DND-41 (cell line): Measurements from ENCODE around the gene CFLAR.
A peak's percentile ranks its signal among the peaks of the same experiment; 100 is the strongest.

ENCODE experiments used
- ATAC-seq: fragments of 200-7000 bp; cut with Tn5 transposase; 3 replicates; pipeline ENCODE4 v1.9.1; 2021; ENCODE audit warnings: low read depth; ENCODE audit not compliant: insufficient read depth
- DNase-seq: peaks from one replicate; pipeline ENCODE4 v3.0.0-alpha.2; 2020
- H2AFZ ChIP-seq: 2 replicates; pipeline ENCODE4 v1.6.0; 2012; ENCODE audit warnings: low read depth, low read length
- H3K27ac ChIP-seq: 2 replicates; pipeline ENCODE4 v1.5.1; 2012; ENCODE audit warnings: low read length, inconsistent platforms
- H3K27me3 ChIP-seq: fragments of 200-600 bp; sonication (generic); 2 replicates; pipeline ENCODE4 v1.6.0; 2012; ENCODE audit warnings: low read length, mild to moderate bottlenecking, inconsistent platforms; ENCODE audit not compliant: insufficient read depth, poor library complexity
- H3K36me3 ChIP-seq: 2 replicates; pipeline ENCODE4 v1.5.1; 2012; ENCODE audit warnings: low read length, inconsistent platforms; ENCODE audit not compliant: insufficient read depth
- H3K4me1 ChIP-seq: 2 replicates; pipeline ENCODE4 v1.5.1; 2012; ENCODE audit warnings: mild to moderate bottlenecking, low read length; ENCODE audit not compliant: insufficient read depth
- H3K4me2 ChIP-seq: 2 replicates; pipeline ENCODE4 v1.6.0; 2012; ENCODE audit warnings: mild to moderate bottlenecking, moderate library complexity, low read length, inconsistent platforms; ENCODE audit not compliant: insufficient read depth
- H3K4me3 ChIP-seq, 2 experiments: fragments of 200-600 bp in 1 of 2; shearing (Covaris generic) in 1 of 2; 2 replicates each; pipeline ENCODE4 v1.5.1; 2012 to 2016; ENCODE audit warnings: inconsistent platforms in 2 of 2, low read length in 2 of 2, mild to moderate bottlenecking in 2 of 2, low read depth in 1 of 2, moderate library complexity in 1 of 2
- H3K79me2 ChIP-seq: 2 replicates; pipeline ENCODE4 v1.6.0; 2012; ENCODE audit warnings: low read length, inconsistent platforms; ENCODE audit not compliant: insufficient read depth
- H3K9ac ChIP-seq: 2 replicates; pipeline ENCODE4 v1.6.0; 2012; ENCODE audit warnings: low read depth, mild to moderate bottlenecking, inconsistent platforms, low read length, moderate library complexity
- H3K9me3 ChIP-seq: 2 replicates; pipeline ENCODE4 v1.5.1; 2012; ENCODE audit warnings: low read length, moderate library complexity, mild to moderate bottlenecking, inconsistent platforms; ENCODE audit not compliant: insufficient read depth, severe bottlenecking
- H4K20me1 ChIP-seq: 2 replicates; pipeline ENCODE4 v1.6.0; 2012; ENCODE audit warnings: low read length; ENCODE audit not compliant: insufficient read depth
- CTCF ChIP-seq: IDR thresholded peaks from 2 replicates; pipeline ENCODE4 v1.5.1; 2012; ENCODE audit warnings: borderline replicate concordance, low read length, moderate library complexity, mild to moderate bottlenecking; ENCODE audit not compliant: poor library complexity, severe bottlenecking; ENCODE audit errors: extremely low read depth
- EZH2 ChIP-seq: IDR thresholded peaks from 3 replicates; pipeline ENCODE4 v1.6.1; 2012; ENCODE audit warnings: borderline replicate concordance, low read depth, mild to moderate bottlenecking, moderate library complexity, low read length, inconsistent platforms; ENCODE audit not compliant: severe bottlenecking

Gene CFLAR

GRCh38 chr2:201185863-201186262 lies 69.9 kb downstream of the CFLAR start:
- Histone ChIP-seq H3K79me2 (peaks cover 26% of the 10 kb centered on the region), H3K27ac (no peak overlapping the region), H2AFZ (no peak overlapping the region), H4K20me1 (no peaks in the 10 kb centered on the region), H3K9ac (no peak overlapping the region), H3K9me3 (no peaks in the 10 kb centered on the region), H3K36me3 (peaks cover 22% of the 10 kb centered on the region), H3K4me1 (peaks cover 33% of the 10 kb centered on the region), H3K4me2 (peak overlapping the region; percentile 79), H3K27me3 (no peaks in the 10 kb centered on the region), H3K4me3 (no peak overlapping the region)
- ATAC-seq = no peak
- DNase-seq = no peak
- TF ChIP-seq CTCF (no peak), EZH2 (no peak)

- ATAC-seq = no peak
- DNase-seq = no peak
- Histone ChIP-seq H3K27me3 (no peaks in the 10 kb centered on the region), H3K9me3 (no peaks in the 10 kb centered on the region), H3K4me3 (no peak overlapping the region), H3K36me3 (peaks cover 22% of the 10 kb centered on the region), H2AFZ (no peak overlapping the region), H3K27ac (no peak overlapping the region), H3K4me1 (peaks cover 33% of the 10 kb centered on the region), H3K9ac (no peak overlapping the region), H4K20me1 (no peaks in the 10 kb centered on the region), H3K79me2 (peaks cover 26% of the 10 kb centered on the region), H3K4me2 (no peak overlapping the region)
- TF ChIP-seq CTCF (no peak), EZH2 (no peak)
Observed at GRCh38 chr2:201186982-201187381, 71.0 kb downstream of the CFLAR start.

GRCh38 chr2:201188449-201188848 lies 72.5 kb downstream of the CFLAR start:
- DNase-seq = no peak
- Histone ChIP-seq H3K27me3 (no peaks in the 10 kb centered on the region), H3K27ac (no peak overlapping the region), H3K9me3 (no peaks in the 10 kb centered on the region), H4K20me1 (no peaks in the 10 kb centered on the region), H3K79me2 (peaks cover 20% of the 10 kb centered on the region), H3K4me2 (no peak overlapping the region), H2AFZ (no peak overlapping the region), H3K4me1 (peaks cover 24% of the 10 kb centered on the region), H3K36me3 (peaks cover 28% of the 10 kb centered on the region), H3K9ac (no peak overlapping the region), H3K4me3 (no peak overlapping the region)
- TF ChIP-seq CTCF (no peak), EZH2 (no peak)
- ATAC-seq = no peak
